GM21526 (cell line): ENCODE measurements around the gene APBA1.

ENCODE experiments used
- ATAC-seq: cut with Tn5 transposase; IDR thresholded peaks from one replicate; pipeline ENCODE4 v1.9.1; 2021; ENCODE audit warnings: moderate library complexity; ENCODE audit not compliant: unreplicated experiment, low FRiP score

APBA1 gene

DNA sequence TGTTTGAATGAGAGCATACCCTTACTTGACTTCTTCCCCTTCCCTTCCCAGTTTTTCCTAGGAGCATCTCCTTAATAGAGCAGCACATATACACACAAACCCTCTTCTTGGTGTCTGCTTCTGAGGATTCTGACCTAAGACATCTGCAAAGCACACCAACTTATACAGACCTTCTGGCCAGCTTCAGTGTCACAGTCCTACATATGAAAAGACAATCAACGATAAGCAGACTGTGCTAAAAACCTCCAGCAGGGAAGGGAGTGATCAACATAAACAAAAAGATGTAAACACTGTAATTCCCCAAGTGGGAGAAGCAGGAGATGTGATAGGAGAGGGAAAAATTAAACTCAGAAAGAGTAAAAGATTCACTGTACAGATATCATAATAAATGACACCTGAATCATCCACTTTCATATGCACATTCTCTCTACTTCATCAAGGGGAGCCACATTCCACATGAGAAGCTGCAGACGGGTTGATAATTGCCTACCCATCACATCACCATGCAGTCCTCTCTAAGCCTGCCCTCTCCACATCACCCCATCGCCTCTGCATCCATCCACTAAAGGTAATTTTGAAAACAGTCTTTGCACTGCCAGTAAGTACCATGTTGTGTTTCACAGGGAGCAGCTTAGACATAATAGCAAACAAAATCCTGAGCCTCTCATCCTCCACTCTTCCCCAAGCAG, 13.0 kb downstream of the APBA1 start:
- ATAC-seq = no peak

DNA sequence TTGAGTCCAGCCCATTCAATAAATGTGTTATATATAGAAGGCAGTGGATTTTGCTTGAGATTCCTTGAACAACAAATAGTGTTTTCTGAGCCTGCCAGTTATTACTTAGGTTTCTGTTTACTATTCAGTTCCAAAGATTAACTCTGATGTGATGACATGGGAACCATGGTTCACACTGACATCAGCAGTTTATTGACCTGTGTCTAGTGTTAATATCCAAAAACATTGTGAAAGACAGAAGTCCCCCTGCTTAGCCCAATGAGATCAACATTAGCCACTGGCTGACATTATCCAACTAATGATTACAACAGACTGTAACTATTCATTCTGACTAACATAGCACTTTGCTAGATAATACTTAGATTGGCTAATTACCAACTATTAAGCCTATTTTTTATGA, 14.9 kb downstream of the APBA1 start:
- no peak for ATAC-seq

DNA sequence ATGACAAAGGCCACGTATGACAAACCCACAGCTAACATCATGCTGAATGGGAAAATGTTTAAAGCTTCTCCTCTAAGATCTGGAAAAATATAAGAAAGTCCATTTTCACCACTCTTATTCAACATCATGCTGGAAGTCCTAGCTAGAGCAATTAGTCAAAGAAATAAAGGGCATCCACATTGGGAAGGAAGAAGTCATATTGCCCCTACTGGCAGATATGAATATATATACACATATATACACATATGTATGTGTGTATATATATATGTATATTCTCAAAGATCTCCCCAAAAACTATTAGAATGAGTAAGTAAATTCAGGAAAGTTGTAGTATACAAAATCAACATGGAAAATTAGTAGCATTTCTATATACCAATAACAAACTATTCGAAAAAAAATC, 17.1 kb downstream of the APBA1 start:
- ATAC-seq = no peak

DNA sequence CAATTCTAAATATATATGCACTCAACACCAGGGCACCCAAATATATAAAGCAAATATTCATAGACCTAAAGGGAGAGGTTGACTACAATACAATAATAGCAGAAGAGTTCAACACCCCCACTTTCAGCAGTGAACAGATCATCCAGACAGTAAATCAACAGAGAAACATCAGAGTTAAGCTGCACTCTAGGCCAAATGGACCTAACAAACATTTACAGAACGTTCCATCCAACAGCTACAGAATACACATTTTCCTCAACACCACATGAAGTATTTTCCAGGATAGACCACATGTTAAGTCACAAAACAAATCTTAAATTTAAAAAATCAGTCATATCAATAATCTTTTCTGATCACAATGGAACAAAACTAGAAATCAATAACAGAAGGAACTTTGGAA, 18.9 kb downstream of the APBA1 start:
- no peak for ATAC-seq

DNA sequence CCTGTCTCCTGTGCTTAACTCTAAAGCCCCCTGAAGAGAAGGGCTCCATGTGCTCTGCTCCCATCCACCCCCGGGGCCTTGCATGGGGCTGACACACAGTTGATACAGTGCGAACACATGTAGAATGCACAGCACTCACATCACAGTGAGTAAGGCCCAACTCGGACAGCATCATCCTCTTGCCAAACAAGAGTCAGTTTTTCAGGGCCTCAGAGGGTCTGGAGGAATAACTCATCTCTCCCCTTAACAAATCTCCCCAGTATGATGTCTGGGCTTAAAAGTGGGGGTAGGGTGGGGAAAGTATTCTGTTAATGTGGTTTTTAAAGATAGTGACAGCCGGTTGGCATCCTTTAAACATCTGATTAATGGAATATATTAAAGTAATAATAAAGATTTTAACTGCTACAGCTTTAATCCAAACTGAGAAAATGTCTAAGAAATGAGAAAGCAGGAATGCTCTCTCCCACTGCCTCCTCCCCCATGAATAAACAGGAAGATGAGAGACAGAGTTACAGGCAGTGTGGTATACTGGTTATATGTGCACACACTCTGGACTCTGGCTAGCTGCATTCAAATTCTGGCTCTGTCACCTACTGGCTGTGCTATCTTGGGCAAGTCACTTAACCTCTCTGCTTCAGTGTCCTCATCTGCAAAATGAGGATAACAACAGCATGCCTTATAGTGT, 22.5 kb downstream of the APBA1 start:
- no peak for ATAC-seq

DNA sequence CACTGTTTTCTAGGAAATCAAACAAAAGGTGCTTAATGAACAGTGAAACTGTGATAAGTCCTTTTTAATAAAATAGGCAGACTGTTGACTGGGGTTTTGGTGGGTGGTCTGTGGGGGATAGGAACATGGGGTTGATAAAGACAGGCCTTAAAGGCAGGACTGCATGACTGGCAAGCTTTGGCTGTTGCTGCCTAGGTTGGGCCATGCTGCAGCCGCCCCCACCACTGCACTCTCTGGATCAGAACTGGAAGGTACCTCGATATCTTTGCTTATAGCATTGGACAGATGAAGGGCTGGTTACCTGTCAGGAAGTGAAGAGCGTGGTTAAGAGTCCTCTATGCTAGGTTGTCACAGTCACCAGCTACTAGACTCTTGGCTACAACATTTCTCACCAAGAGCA, 24.4 kb downstream of the APBA1 start:
- ATAC-seq = no peak

DNA sequence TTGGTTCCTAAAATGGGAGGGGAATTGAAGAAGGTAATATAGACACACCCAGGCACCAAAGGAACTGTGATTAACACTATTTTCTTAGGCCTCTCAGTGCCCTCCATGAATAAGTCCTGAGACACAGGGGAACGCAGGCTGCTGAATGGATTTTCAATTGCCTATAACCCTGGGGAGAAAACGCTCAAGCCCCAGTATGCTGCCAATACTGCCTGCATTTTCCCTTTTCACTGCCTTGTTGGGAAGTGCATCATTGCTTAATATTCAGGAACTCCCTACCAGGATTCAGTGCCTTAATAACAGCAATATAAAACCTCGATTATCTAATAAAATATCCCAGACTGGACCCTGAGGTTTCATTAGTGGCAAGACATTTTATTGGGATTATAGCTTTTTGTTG, 25.4 kb downstream of the APBA1 start:
- no peak for ATAC-seq

DNA sequence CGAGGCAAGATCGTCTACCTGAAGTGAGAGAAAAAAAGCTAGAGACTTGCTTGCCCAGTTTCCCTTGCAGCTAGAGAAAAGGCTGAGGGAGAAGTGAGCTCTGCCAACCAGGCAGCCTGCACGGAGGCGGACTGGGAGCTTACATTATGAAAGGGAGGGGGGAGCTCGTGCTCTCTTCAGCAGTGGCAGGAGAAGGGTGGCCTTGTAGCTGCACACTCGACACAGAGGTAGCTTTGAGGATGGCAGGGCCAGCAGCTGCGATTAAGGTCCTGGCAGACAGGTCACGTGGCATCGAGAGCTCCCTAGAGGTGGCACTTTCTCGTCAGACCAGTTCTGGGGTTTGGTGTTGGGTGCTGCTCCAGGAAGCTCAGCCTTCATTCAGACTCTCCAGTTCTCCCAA, 26.7 kb downstream of the APBA1 start:
- no peak for ATAC-seq

DNA sequence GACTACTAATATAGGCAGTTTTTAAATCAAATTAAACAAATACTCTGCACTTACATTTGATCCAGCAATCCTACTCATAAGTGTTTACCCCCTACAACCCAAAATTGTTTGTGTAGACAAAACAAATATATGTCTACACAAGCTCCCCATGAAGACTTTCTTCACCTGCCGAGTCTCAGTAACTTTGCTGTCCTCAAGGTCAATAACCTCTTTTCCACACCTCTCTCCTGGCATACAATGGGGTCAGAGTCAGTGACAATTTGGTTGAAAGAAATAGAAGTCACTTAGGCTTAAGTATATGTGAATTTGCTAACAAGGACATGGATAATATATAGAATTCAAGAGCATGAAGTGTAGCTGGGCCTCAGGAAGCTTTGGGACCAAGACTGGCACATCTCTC, 29.1 kb downstream of the APBA1 start:
- no peak for ATAC-seq

DNA sequence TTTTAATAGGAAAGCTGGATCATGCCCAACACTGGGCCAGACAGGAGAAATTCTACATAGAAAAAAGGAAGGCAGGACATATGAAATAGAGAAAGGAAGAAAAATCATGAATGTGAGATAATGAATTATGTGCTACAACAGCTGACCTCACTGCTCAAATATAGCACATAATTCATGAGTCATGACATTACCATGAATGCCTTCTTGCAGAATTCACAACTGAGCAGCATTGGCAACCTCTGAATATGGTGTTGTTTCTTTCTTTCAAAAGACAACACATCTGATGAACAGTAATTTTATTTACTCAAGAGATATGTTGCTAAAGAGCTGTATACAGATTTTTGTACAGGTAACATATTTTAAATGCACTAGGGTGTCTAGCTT, 34.4 kb downstream of the APBA1 start:
- no peak for ATAC-seq

DNA sequence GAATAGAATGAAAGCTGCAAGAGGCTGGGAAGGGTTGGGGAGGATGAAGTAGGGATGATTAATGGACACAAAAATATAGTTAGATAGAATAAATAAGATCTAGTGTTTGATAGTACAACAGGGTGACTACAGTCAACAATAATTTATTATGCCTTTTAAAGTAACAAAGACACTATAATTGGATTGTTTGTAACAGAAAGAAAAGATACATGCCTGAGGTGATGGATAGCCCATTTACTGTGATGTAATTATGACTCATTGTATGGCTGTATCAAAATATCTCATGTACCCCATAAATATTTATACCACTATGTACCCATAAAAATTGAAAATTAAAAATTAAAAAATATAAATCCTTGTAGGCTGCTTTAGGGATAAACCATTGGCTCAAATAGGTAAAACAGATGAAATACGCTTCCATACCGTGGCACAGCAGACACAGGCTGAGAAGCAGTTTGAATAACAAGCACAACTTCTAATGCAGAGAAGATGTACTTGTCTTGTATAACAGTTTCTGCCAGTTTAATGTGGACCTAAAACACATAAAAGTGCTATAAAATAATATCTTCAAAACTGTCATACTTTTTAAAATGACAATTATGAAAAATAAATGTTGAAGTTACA, 34.9 kb downstream of the APBA1 start:
- no peak for ATAC-seq

DNA sequence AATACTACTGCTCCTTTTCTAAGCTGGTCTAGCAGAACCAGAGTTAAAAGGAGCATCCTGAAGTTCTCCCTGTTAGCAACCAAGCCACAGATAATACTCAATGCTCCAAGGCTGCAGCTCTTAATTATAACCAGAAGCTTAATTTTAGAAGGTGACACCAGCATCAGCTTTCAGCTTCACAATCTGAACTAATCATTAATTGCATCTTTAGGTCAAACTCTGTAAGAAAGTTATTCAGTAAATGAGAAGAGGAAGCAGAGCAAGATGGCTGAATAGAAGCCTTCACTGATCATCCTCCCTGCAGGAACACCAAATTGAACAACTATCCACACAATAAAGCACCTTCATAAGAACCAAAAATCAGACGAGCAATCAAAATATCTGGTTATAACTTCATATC, 38.5 kb downstream of the APBA1 start:
- ATAC-seq = no peak

DNA sequence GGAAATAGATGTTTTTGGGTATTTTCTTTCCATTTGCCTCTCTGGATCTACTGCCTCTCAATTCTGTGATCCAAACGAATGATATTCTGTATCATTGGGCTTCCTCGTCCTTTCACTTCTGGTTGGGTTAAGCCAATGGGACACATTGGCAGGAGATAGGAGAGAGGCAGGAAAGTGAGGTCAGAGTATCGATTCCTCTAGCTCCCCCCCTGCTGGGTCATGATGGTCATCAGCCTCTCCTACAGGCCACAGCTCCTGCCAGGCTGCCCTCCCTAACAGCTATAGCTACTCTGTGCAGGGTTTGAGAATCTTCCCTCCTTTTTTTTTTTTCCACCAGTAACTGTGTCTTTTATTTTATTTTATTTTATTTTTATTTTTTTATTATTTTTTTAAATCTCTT, 39.4 kb downstream of the APBA1 start:
- no peak for ATAC-seq

DNA sequence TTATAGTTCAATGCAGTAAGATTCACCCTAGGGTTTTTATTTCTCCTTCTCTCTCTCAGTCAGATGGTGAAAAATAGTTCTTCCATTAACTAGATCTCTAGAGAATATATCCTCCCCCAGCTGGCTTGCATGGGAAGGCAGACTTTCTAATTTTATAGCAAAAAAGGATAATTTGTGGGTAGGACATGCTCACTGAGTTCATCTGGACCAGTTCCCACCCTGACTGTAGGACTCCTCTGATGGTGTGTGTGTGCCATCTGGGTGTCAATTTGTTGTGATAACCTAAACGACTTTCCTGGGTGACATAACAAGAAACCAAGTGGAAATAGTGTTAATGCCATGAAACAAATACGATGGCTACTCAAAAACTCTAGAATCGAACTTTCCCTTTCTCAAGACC, 44.9 kb downstream of the APBA1 start:
- ATAC-seq = no peak

DNA sequence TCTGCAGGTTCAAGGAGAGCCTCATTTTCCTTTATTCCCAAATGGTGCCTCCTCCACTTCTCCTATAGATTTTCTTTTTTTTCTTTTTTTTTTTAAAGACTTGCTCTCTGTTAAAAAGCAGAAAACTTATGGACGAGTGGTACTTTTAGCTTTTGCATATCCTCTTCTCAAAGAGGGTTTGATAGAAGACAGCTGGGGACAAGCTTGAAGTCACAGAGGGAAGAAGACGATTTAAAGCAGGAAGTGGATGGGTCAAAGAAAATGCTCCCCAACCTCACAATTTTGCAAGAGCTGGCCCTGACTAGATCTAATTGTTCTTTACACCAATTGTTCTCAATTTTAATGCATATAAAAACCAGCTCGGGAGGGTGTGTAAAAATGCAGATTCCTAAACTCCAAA, 48.9 kb downstream of the APBA1 start:
- no peak for ATAC-seq

DNA sequence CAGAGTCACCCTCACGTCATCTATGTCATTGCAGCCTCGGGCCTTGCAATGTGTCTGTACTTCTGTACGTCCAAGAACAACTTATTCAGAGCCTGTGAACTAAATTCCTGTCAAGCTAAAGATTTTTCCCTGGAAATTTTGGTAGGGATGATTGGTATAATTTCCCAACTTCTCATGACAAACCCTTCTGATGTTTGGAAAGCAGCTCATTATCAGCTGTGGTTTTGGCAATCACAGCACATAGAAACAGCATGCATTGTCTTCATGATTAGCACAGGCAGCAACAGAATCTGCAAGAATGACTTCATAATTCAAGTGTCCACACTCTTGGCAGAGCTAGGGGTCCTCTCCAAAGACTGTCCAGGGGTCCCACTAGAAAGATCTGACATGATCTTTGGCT, 49.5 kb downstream of the APBA1 start:
- ATAC-seq = no peak

DNA sequence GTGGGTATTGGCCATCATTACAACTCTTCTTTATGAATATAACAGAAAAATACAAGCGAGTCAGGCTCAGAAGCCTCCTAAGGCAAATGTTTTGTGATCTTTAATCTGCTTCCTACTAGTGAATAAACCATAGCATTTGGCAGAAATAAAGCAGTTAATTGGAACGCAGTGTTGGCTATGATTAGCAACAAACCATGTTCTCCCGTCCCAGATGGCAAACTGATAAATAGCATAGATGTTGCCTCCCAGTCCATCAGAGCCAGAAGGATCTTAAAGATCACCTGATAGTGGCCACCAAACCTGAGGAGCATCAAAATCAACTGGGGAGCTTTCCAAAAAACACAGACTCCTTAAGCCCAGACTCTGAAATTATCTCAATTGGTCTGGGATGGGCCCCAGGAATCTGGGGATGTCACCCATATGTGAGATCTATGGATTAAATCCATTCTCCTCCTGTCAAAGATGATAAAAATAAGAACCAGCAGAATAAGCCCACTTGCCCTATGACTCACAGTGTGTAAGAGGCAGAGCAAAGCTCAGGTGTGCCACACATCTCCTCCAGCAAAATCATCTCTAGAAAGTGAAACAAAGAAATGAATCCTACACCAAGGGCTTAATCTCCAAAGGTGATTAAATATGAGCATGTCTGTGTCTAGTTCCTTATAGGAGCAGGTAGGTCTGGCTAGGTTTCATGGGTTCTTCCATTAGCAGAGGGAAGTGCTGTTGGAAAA, 50.3 kb downstream of the APBA1 start:
- no peak for ATAC-seq

DNA sequence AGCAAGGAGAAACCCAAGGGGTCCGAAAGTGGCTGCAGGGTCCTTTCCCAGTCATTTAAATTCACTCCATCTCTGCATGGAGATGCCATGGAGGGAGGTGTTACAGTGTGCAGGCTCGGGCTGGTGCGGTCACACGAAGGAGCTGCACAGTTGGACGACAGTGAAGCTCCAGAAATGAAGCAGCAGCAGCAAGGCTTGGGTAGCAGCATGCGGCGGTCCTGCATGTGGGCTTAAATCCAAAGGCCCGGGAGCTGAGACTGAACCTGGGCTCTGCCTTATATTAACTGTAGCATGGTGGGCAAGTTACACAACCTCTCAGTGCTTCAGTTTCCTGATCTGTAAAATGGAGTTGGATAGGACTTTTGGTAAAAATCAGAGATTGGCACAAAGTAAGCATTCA, 51.4 kb downstream of the APBA1 start:
- no peak for ATAC-seq

DNA sequence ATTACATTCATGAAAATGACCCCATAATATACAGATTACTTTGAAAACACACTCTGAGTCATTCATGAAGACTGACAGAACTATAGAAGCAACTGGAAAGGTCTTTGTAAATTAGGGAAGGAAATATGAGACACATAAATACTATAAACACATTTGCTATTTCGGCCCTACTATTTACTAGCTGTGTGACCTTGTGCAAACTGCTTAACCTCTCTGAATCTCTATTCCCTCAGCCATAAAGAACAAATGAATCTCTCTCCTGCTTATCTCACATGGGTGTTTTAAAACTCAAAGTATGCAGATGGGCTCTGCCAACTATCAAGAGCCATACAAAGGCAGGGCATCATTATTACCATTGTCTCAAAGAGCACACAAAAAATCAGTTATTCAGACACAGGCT, 52.9 kb downstream of the APBA1 start:
- ATAC-seq = no peak

DNA sequence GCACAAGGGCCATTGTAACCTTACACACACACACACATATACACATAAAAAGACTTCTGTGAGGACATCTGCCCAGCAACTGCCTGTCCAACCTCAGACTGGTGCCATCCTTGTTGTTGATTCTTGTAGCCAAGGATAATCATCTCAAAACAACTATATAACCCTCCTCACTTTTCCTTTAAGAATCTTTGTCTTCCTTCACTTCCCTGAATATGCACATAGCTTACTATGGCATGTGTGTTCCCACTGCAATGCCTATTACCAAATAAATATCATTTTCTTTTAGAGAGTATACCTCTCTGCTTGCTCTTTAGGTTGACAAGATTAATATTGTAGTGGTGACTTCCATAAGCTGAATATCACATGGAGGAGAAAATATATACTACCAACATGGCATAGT, 55.2 kb downstream of the APBA1 start:
- ATAC-seq = no peak

DNA sequence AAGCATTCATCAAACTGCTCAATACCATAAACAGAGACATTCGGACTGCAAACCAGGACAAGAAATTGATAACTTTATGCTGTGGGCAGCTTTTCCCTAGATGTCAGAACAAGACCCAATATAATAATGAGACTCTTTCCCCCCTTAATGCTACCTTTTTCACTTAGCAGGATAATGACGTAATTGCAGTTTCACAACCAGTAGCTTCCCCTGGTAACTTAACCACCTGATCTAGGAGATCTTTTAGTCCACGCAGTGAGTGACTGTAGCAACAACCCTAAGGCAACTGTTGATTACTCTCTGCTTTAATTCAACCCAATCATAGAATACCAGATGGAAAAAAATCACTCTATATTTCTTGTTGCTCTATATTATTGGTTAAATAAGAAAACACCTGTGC, 56.3 kb downstream of the APBA1 start:
- no peak for ATAC-seq

DNA sequence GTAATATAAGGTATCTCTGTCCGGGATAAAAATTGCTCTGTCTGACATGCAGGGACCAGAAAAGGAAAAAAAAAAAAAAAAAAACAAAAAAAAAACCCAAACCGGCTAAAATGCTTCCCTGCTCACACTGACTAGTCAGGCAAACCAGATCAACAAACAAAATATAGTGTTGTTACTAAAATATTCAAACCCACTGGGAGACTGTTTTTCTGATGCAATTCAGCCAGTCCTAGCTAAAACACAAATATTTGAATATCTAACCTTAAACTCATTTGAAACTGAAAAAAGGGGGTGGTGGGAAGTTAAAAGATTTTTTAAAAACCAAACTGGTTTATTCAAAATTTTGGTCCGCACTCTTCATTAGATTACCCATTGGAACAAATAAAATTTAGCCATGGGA, 61.0 kb downstream of the APBA1 start:
- no peak for ATAC-seq
